GM10266 (cell line): Measurements from ENCODE around the gene SYT8.

Source experiments
- DNase-seq: peaks from one replicate; pipeline ENCODE4 v3.0.0; 2012; ENCODE audit errors: extremely low spot score
- TF ChIP-seq, protein P1 (sequence below): IDR thresholded peaks from 2 replicates; pipeline ENCODE4 v1.5.1; 2012; ENCODE audit warnings: mild to moderate bottlenecking, low read depth; ENCODE audit not compliant: control insufficient read depth, insufficient read depth; ENCODE audit errors: missing control alignments

The SYT8 gene

DNA sequence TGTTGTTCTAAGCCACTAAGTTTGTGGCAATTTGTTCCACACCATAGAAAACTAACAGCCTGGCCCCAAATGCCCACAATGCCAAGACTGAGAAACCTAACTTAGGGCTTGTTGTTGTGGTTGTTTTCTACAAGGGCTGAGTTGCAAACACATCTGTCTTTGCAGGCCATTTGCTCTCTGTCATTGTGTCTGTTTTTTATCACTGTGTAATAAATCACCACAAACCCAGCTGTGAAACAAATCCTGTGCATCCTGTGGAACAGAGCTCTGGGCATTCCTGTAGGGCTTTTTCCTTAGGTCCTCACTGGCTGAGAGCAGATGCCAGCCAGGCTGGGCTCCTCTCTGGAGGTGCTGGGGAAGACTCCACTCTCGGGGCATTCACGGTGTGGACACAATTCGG lies 15.7 kb upstream of the SYT8 start:
- TF ChIP-seq, protein P1, sequence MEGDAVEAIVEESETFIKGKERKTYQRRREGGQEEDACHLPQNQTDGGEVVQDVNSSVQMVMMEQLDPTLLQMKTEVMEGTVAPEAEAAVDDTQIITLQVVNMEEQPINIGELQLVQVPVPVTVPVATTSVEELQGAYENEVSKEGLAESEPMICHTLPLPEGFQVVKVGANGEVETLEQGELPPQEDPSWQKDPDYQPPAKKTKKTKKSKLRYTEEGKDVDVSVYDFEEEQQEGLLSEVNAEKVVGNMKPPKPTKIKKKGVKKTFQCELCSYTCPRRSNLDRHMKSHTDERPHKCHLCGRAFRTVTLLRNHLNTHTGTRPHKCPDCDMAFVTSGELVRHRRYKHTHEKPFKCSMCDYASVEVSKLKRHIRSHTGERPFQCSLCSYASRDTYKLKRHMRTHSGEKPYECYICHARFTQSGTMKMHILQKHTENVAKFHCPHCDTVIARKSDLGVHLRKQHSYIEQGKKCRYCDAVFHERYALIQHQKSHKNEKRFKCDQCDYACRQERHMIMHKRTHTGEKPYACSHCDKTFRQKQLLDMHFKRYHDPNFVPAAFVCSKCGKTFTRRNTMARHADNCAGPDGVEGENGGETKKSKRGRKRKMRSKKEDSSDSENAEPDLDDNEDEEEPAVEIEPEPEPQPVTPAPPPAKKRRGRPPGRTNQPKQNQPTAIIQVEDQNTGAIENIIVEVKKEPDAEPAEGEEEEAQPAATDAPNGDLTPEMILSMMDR, result no peak
- no peak for DNase-seq

DNA sequence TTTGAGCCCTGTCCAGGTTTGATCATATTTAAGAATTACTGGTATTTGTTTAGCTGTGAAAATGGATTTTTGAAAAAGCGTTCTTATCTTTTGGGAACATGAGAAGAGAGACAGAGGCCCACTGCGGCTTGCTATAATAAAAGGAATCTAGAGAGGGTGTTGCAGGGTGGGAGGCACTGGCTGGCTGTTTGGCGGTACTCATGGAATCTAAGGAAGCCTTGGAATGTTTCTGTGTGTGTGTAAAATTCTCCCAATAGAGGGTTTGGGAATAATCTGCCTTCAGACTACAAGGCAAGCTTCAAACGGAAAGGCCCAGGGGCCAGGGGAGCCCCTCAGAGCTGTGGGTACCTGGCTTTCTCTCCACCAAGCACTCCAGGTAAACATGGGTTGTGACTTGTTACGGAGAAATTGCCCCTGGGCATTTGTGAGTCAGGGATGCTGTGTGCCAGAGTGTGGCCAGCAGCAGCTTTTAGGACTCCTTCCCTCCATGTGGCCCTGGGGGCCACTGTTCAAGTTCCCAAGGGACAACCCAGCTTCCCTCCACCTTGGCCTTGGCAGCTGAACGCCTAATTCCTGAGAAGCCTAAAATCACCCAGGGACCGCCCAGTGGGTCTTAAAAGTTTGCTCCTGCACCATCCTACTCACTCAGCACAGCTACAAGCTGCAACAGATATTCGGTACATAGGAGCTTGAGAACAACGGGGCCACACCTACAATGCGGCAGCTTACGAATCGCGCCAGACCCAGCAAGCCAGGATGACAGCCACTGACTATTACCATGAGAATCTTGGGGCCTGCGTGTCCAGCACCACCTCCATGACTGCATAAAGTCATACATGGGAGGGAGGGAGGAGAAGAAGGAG lies 14.1 kb upstream of the SYT8 start:
- TF ChIP-seq, protein P1, result no peak
- DNase-seq, result no peak

DNA sequence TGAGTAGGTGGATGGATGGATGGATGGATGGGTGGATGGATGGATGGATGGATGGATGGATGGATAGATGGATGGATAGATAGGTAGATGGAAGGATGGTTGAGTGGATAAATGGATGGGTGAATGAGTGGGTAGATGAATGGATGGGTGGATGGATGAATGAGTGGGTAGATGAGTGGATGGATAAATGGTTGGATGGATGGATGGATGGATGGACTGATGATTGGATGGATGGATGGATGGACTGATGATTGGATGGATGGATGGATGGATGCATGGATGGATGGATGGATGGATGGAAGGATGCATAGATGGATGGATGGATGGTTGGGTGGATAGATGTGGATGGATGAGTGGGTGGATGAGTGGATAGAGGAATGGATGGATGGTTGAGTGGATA lies 13.2 kb upstream of the SYT8 start:
- no peak for DNase-seq
- TF ChIP-seq, protein P1, result no peak

DNA sequence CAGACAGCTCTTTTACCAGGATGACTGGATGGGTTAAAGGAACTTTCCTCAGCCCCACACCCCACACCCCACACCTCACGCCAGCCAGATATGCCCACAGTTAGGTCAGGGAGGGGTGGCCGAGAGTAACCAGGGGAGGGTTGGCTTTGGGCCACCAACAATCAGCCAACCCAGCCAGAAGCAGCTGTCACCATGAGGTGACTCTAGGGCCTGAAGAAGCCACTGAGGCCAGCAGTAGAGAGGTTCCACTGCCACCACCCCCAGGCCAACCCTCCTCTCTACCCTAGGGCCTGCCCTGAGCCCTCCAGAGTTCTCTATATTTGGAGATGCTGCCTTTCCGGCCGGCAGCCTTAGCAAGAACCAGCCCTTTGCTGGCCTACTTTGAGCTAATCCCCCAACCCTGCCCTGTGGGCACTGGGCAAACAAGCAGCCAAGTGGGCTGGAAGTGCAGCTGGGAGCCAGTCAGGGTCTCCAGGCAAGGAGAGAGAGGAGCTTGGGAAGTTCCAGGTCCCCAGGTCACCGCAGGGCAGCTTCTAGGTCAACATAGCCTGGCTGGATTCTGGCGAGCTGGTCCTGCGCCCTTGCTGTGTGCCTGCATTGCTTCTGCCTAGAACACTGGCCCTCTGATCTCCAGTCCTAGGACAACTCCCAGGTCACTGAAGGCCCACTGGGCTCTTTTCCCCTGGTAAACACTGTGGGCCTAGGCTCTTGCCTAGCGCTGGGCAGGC lies 12.0 kb upstream of the SYT8 start:
- no peak for DNase-seq
- TF ChIP-seq, protein P1, result no peak

DNA sequence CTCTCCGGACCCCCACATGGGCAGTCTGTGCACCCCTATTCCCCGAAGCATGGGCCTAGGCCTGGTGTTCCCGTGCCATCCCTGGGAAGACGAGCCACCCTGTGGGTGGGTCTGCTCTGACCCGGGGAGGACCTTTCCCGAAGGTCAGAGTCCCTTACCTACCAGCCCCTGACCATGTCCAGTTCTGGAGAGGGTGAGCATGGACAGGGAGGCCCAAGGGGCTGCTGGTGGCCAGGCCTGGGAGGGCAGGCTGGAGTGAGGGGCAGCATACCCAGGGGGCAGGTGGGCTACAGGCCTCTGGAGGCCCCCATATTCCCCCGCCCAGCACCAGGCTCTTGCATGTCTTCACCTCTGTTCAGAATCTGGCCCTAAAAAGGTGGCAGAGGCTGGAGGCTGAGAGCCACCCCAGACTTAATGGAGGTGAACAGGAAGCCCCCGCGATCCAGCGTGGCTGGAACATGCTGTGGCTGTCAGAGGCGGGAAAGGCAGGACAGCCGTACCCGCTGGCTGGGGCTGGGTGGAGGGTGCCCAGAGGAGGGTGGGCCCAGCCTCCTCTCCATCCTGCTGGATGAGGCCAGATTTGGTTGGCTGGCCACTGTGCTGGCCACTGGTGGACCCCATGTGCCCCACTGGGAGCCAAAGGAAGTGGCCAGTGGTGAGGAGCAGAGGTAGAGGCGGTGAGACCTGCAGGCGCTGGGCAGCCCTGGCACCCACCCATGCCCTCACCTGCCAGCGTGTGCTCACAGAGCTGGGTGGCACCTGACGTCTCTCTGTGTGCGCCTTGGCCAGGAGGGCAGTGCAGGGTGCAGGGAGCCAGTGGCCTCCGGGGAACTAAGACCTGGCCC lies 11.2 kb upstream of the SYT8 start:
- TF ChIP-seq, protein P1, result no peak
- no peak for DNase-seq

DNA sequence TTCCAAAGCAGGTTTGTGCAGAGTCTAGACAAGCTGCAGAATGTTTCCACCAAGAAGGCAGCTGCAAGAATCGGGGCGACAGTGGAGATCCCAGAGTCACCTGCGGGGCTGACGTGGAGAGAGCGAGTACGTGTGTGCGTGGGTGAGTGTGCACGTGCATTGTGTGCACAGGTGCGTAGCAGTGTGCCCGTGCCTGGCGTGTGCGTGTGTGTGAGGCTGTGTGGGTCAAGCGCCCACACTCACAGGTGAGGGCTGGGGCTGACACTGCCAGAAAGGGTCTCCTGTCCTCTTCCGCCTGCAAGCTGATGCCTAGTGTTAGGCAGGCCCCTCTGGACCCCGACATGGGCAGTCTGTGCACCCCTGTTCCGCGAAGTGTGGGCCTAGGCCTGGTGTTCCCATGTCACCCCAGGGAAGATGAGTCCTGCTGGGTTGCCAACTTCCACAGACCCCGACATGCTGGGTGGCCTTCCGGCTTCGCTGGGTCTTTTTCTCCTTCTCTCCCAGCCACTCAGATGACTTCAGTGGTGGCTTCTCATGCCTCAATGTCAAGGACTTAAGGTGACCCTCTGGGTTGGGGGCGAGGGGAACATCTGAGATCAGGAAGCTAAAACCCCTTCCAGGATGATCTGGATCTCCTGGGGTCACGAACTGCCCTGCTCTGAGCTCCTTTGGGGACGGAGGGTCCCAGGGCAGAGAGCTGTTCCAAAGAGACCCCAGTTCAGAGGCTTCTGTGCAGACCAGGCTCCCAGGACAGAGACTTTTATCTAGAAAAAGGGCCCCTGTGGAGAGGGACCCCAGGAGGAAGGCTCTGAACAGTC lies 10.4 kb upstream of the SYT8 start:
- DNase-seq, result no peak
- TF ChIP-seq, protein P1, result no peak
